ENCODE results near the gene VGLL2.
"Not testable (repeated sequence)": the region's sequence is repeated elsewhere in the genome, so short reads cannot be mapped to it uniquely, and the experiment has no call there.

Gene VGLL2, protein sequence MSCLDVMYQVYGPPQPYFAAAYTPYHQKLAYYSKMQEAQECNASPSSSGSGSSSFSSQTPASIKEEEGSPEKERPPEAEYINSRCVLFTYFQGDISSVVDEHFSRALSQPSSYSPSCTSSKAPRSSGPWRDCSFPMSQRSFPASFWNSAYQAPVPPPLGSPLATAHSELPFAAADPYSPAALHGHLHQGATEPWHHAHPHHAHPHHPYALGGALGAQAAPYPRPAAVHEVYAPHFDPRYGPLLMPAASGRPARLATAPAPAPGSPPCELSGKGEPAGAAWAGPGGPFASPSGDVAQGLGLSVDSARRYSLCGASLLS

DNA sequence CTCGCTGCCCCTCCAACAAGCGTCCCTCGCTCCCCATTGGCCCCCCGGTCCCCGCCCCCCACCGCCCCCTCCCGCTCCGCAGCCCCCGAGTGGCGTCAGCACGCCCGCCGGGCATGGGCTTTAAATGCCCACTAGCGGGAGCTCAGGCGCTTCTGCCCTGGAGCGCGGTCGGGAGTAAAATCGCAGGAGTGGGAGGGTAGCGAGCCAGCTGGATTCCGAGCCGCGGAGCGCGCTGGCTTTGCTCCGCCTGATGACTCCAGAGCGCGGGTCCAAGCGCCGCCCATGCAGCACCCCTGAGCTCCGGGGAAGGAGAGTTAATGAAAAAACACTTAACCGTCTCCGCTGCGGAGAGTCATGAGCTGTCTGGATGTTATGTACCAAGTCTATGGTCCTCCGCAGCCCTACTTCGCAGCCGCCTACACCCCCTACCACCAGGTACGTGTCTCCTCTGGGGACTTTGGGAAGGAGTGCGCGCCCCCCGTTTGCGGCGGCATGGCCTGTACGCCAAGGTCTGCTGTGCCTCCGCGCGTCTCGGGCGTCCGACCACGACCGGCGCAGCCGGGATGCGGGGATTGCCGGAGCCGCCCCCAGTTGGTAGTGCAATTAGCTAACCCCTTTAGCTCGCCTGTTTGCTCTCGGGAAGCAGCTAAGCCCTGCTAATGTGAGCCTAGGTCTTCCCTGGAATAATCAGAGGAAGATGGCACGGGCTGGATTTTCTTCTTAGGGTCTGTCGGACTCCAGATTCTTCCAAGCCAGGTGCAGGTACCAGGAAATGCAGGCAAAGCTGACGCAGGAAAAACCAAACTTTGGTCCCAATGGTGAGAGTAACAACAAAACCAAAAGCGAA lies at the start of gene VGLL2:
VGLL2 (plus strand) TSS at position 149 of the 847 bp plus-strand sequence; CDS start at position 355, 206 bp downstream.
- peak; percentile 44 for DNase-seq (ENCODE audit: low read depth)

- no peak for DNase-seq (ENCODE audit: low read depth)
Observed at GRCh38 chr6:117222861-117223260, 42.5 kb upstream of the VGLL2 start.

- DNase-seq (ENCODE audit: low read depth), result no peak
Observed at GRCh38 chr6:117226778-117227177, 38.6 kb upstream of the VGLL2 start.

DNA sequence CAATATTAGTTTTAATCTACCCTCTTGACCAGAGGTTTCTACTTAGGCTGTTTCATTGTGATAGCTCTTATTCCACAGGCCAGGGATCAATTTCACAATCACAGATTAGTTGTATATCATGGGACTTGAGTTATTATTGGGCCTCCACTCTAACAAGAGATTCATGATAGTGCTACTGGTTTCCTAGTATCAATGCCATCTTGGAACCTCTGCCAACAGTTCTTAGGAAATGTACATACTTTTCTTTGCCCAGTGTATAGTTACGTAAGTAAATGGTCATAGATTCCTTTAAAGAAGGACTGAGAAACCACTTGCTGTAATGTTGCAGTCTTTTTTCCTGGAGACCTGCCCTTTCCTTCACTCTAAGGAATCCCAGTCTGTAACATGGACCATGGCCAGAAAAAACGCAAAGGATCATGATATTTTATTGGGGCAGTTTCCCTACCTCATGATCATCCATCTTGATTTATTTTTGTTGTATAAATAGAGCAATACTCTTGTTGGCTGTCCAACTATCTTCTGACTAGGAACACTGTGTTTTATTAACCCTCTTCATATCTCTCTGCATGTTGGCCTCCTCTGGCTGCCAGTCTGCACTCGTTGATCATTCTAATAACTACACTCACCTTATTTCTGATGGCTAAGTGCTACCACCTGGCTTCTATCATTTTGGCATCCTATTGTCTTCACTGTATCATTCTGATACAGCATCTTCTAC lies 38.0 kb upstream of the VGLL2 start:
- peak; percentile 32 for DNase-seq (ENCODE audit: low read depth)

GRCh38 chr6:117228202-117228601 lies 37.2 kb upstream of the VGLL2 start:
- DNase-seq (ENCODE audit: low read depth), result no peak

GRCh38 chr6:117229870-117230269 lies 35.5 kb upstream of the VGLL2 start:
- DNase-seq (ENCODE audit: low read depth), result no peak

- DNase-seq (ENCODE audit: low read depth), result no peak
Observed at GRCh38 chr6:117231466-117231865, 33.9 kb upstream of the VGLL2 start.

GRCh38 chr6:117232196-117232595 lies 33.2 kb upstream of the VGLL2 start:
- peak; percentile 26 for DNase-seq (ENCODE audit: low read depth)

DNA sequence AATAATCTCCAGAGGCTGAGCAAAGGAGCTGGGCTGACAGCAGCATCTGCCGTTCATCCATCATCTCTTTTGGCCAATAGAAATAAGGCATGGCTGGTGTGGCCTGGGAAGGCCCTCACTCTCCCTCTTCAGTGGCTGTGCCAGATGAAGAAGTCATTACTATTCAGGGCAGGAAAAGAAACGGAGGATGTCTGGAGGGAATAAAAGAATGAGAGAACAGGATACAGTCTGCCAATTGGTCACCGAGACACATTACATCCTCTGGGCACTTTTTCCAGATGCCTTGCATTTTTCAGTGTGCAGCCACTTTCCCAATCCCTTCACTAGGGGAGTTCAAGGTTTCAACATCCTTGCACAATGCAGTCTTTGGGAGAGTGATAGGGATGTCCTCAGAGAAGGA lies 32.2 kb upstream of the VGLL2 start:
- DNase-seq (ENCODE audit: low read depth), result peak; percentile 59

DNA sequence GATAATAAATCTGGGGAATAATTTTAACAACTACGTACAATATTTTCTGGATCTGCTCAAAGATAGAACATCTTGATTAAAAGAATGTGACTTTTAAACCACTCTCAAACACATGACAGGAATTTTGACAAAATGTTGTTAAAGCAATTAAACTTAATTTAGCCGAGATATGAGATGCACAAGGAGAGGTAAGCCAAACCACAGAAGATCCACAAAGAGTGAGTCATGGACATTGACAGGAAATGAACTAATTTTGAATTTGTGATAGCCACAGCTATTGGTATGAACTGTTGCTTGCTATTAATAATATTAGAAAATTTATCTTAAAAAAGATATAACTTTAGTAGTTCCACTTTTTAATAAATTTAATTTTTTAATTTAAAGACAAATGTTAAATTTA lies 27.8 kb upstream of the VGLL2 start:
- peak; percentile 26 for DNase-seq (ENCODE audit: low read depth)

GRCh38 chr6:117244571-117244970 lies 20.8 kb upstream of the VGLL2 start:
- DNase-seq (ENCODE audit: low read depth), result not testable (repeated sequence)

- DNase-seq (ENCODE audit: low read depth), result not testable (repeated sequence)
Observed at GRCh38 chr6:117244979-117245378, 20.4 kb upstream of the VGLL2 start.

GRCh38 chr6:117253785-117254184 lies 11.6 kb upstream of the VGLL2 start:
- DNase-seq (ENCODE audit: low read depth), result no peak

- no peak for DNase-seq (ENCODE audit: low read depth)
Observed at GRCh38 chr6:117262799-117263198, 2.6 kb upstream of the VGLL2 start.

DNA sequence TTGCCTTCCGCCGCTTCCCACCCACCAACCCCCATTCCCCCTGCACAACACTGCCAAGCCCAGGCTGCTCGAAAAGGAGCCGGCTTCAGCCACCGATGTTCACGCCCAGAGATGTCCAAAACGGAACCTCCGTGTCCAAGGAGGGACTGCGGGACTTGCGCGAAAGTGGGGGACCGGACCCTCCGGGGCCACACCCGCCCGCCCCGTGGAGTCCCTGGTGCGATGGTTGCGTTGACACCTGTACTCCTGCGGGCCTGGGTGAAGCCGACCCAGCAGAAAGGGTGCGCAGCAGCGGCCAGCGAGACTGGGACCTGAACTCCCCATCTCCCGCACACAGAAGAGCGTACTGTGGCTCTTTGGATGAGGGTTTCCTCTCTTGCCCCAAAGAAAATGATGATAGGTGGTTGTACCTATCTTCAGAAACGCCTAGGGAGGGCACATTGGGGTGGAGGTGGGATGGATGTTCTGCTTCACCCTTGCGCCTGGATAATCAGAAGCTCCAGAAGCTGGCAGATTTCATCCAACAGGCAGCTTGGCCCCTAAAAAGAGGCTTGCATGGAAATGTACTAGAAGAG lies 1.9 kb upstream of the VGLL2 start:
- DNase-seq (ENCODE audit: low read depth), result no peak

DNA sequence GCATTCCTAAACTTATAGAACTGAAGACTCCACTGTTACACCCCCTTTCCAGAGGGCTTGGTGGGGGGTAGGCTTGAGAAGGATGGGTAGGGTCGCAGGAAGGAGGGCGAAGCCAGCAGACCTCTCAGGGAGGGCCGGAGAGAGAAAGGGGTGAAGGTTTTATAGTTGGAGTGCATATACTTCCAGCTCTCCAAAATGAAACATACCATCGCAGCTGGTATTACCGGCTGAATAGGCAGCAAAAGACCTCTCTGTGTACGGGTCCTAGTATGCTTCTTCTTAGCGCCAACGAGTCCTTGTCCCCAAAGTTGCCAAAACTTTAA lies 1.0 kb upstream of the VGLL2 start:
- DNase-seq (ENCODE audit: low read depth), result no peak

DNA sequence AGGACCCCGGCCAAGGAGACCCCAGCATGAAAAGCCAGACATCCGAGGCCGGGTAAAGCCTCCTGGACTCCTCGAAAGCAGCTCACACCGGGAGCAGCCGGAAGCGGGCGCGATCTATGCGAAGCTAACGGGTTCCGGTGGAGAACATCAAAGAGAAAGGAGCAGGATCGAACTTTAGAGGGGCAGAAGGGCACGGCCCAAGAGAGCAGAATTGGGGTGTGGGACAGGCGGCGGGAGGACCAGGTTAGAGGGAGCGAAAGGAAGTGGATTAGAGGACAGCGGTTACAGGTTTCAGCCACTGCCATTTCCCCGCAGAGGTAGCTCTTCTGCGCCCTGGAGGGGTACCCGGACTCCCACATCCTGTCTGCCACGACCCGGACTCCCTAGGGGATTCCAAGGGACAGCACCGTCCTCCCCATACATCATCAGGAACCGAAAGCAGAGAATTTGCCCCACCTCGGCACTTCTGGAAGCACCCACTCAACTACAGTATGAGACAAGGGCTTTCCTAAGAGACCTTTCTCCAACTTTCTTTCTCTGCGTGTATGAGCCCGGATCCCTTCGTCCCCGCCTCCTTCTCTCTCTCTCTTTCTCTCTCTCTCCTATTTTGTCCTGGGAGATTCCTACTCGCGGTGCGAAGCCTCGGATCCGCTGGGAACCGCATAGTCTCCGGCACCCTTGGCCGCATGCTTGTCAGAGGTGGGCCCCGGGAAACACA lies 507 bp upstream of the VGLL2 start:
- peak; percentile 13 for DNase-seq (ENCODE audit: low read depth)

- no peak for DNase-seq (ENCODE audit: low read depth)
Observed at GRCh38 chr6:117266257-117267053, 1.1 kb downstream of the VGLL2 start.

DNA sequence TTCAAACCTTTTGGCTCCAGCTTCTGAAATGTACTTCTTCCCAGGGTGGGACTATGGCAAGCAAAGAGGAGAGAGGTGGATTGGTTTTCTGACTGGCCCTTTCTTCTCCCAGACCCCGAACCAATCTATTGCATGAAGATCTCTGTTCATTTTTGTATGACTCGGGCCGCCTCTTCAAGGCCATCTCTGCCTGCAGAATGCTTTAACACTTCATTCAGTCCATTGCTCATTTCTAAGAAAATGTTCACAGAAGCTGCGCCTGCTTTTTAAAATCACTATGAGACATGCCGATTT lies 1.6 kb downstream of the VGLL2 start:
- no peak for DNase-seq (ENCODE audit: low read depth)

GRCh38 chr6:117267766-117268534 lies 2.6 kb downstream of the VGLL2 start:
- DNase-seq (ENCODE audit: low read depth), result no peak
